ENCODE data around the gene DENND10.

DNA sequence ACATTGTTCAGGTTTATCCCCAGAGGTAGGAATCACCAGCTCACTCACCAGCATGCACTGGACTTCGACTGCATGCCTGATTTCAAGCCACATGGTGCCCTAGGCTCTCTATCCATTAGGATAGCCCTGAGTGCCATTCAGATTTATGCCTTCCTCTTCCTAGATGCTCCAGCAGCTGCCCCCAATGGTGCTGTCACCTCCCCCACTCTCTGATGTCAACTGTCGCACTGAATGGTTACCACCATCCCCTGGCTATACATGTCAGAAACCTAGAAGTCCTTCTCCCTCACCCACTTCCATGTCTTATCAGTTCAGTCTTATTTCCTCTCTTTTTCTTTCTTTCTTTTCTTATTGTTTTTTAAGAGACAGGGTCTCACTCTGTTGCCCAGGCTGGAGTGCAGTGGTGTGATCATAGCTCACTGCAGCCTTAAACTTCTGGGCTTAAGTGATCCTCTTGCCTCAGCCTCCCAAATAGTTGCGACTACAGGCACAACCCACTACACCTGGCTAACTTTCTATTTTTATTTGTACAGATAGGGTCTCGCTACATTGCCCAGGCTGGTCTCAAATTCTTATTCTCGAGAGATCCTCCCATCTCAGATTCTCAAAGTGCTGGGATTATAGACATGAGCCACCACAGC is 58.7 kb downstream of the DENND10 start:
- TF ChIP-seq, protein P1, sequence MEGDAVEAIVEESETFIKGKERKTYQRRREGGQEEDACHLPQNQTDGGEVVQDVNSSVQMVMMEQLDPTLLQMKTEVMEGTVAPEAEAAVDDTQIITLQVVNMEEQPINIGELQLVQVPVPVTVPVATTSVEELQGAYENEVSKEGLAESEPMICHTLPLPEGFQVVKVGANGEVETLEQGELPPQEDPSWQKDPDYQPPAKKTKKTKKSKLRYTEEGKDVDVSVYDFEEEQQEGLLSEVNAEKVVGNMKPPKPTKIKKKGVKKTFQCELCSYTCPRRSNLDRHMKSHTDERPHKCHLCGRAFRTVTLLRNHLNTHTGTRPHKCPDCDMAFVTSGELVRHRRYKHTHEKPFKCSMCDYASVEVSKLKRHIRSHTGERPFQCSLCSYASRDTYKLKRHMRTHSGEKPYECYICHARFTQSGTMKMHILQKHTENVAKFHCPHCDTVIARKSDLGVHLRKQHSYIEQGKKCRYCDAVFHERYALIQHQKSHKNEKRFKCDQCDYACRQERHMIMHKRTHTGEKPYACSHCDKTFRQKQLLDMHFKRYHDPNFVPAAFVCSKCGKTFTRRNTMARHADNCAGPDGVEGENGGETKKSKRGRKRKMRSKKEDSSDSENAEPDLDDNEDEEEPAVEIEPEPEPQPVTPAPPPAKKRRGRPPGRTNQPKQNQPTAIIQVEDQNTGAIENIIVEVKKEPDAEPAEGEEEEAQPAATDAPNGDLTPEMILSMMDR (IDR thresholded peaks at IDR 0.05; ENCODE audit: low read depth, low read length, missing input control), result no peak
- no peak for TF ChIP-seq GABPA (IDR thresholded peaks at IDR 0.05 in 1 of 2, conservative IDR thresholded peaks at IDR 0.05 in 1 of 2)
- no peak for TF ChIP-seq TAF1 (conservative IDR thresholded peaks at IDR 0.05)
- TF ChIP-seq, protein P2, sequence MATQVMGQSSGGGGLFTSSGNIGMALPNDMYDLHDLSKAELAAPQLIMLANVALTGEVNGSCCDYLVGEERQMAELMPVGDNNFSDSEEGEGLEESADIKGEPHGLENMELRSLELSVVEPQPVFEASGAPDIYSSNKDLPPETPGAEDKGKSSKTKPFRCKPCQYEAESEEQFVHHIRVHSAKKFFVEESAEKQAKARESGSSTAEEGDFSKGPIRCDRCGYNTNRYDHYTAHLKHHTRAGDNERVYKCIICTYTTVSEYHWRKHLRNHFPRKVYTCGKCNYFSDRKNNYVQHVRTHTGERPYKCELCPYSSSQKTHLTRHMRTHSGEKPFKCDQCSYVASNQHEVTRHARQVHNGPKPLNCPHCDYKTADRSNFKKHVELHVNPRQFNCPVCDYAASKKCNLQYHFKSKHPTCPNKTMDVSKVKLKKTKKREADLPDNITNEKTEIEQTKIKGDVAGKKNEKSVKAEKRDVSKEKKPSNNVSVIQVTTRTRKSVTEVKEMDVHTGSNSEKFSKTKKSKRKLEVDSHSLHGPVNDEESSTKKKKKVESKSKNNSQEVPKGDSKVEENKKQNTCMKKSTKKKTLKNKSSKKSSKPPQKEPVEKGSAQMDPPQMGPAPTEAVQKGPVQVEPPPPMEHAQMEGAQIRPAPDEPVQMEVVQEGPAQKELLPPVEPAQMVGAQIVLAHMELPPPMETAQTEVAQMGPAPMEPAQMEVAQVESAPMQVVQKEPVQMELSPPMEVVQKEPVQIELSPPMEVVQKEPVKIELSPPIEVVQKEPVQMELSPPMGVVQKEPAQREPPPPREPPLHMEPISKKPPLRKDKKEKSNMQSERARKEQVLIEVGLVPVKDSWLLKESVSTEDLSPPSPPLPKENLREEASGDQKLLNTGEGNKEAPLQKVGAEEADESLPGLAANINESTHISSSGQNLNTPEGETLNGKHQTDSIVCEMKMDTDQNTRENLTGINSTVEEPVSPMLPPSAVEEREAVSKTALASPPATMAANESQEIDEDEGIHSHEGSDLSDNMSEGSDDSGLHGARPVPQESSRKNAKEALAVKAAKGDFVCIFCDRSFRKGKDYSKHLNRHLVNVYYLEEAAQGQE (IDR thresholded peaks at IDR 0.05), result no peak
- no peak for TF ChIP-seq RAD21 (IDR thresholded peaks at IDR 0.05)
- TF ChIP-seq, protein P3, sequence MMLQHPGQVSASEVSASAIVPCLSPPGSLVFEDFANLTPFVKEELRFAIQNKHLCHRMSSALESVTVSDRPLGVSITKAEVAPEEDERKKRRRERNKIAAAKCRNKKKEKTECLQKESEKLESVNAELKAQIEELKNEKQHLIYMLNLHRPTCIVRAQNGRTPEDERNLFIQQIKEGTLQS (IDR thresholded peaks at IDR 0.05), result no peak
- TF ChIP-seq, protein P4, sequence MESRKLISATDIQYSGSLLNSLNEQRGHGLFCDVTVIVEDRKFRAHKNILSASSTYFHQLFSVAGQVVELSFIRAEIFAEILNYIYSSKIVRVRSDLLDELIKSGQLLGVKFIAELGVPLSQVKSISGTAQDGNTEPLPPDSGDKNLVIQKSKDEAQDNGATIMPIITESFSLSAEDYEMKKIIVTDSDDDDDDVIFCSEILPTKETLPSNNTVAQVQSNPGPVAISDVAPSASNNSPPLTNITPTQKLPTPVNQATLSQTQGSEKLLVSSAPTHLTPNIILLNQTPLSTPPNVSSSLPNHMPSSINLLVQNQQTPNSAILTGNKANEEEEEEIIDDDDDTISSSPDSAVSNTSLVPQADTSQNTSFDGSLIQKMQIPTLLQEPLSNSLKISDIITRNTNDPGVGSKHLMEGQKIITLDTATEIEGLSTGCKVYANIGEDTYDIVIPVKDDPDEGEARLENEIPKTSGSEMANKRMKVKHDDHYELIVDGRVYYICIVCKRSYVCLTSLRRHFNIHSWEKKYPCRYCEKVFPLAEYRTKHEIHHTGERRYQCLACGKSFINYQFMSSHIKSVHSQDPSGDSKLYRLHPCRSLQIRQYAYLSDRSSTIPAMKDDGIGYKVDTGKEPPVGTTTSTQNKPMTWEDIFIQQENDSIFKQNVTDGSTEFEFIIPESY (IDR thresholded peaks at IDR 0.05), result no peak
- no peak for TF ChIP-seq NR2F2 (IDR thresholded peaks at IDR 0.05)
- TF ChIP-seq, protein P5, sequence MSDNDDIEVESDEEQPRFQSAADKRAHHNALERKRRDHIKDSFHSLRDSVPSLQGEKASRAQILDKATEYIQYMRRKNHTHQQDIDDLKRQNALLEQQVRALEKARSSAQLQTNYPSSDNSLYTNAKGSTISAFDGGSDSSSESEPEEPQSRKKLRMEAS (IDR thresholded peaks at IDR 0.05), result no peak
- TF ChIP-seq JUND (IDR thresholded peaks at IDR 0.05), result no peak
- no peak for TF ChIP-seq EGR1 (IDR thresholded peaks at IDR 0.05; ENCODE audit: low read depth in 2 of 2)
- TF ChIP-seq HNF4G (IDR thresholded peaks at IDR 0.05), result no peak
